Measurements from ENCODE around the gene FARP1. TPM values are rescaled to one million over a fixed set of nuclear protein-coding genes. Genes with fewer than 3 reads are reported as not detected.

FARP1 gene
- total RNA-seq, 4 donors from 2014 or later = 11.0 to 27.2 (median 13.6) TPM

DNA sequence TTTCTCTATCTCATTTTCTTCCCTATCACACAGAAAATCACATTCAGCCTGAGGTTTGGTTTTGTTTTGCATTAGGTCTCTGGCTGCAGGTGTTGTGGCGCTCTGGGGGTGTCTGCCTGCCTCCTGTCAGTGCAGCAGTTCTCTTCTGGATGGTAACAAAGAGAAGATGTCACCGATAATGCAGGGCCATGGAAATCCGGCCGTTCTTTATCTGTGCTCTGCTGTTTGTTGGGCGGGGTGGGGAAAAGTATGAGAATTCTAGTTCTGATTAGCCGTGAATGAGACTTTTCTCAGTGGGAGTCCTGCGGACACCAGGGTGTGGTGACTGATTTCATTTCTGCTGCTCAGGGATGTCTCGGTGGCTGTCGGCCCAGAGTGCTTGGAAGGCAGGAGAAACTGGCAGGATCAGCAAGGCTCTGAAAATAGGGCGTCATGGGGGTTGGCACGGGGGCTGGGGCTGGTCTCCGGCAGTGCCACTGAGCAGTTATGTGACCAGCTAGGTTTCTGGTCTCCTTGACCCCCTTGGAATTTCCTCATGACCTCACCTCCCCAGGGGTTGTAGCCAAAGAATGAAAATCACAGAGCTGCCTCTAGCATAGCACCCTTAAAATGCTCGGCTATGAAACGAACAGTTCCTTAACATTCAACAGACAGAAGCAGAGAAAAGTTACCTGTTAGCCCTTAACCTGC is 29.2 kb downstream of the FARP1 start:
- Histone ChIP-seq H3K27ac (peak overlapping the region; percentile 80), H3K4me3 (peak overlapping the region; percentile 7), H3K27me3 (no peaks in the 10 kb centered on the region), H3K4me1 (peaks cover 30% of the 10 kb centered on the region), H3K36me3 (no peaks in the 10 kb centered on the region), H3K9me3 (no peaks in the 10 kb centered on the region)
- 16% methylated on average over 14 of the region's 14 CpGs for WGBS
- DNase-seq (ENCODE audit: low spot score in 2 of 2) = peak in 1 of 2 donors; percentile 68
- TF ChIP-seq, protein P1, sequence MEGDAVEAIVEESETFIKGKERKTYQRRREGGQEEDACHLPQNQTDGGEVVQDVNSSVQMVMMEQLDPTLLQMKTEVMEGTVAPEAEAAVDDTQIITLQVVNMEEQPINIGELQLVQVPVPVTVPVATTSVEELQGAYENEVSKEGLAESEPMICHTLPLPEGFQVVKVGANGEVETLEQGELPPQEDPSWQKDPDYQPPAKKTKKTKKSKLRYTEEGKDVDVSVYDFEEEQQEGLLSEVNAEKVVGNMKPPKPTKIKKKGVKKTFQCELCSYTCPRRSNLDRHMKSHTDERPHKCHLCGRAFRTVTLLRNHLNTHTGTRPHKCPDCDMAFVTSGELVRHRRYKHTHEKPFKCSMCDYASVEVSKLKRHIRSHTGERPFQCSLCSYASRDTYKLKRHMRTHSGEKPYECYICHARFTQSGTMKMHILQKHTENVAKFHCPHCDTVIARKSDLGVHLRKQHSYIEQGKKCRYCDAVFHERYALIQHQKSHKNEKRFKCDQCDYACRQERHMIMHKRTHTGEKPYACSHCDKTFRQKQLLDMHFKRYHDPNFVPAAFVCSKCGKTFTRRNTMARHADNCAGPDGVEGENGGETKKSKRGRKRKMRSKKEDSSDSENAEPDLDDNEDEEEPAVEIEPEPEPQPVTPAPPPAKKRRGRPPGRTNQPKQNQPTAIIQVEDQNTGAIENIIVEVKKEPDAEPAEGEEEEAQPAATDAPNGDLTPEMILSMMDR (IDR thresholded peaks at IDR 0.05) = no peak
- TF ChIP-seq POLR2AphosphoS5 (IDR thresholded peaks at IDR 0.05) (no peak), EP300 (IDR thresholded peaks at IDR 0.05) (no peak), POLR2A (IDR thresholded peaks at IDR 0.05) (no peak)

- H3K36me3 ChIP-seq = no peaks in the 10 kb centered on the region
- no peak overlapping the region for H3K4me3 ChIP-seq
- DNase-seq (ENCODE audit: low spot score in 2 of 2) = no peak
- H3K27ac ChIP-seq = peak overlapping the region; percentile 80
- WGBS = 27% methylated on average over 7 of the region's 7 CpGs
- no peaks in the 10 kb centered on the region for H3K9me3 ChIP-seq
- TF ChIP-seq POLR2A (IDR thresholded peaks at IDR 0.05) = no peak
- TF ChIP-seq EP300 (IDR thresholded peaks at IDR 0.05) = no peak
- no peak for TF ChIP-seq POLR2AphosphoS5 (IDR thresholded peaks at IDR 0.05)
- TF ChIP-seq, protein P1 (IDR thresholded peaks at IDR 0.05) = no peak
- no peaks in the 10 kb centered on the region for H3K27me3 ChIP-seq
- peaks cover 30% of the 10 kb centered on the region for H3K4me1 ChIP-seq
Measured at GRCh38 chr13:98172590-98173422, 29.9 kb downstream of the FARP1 start.

- TF ChIP-seq EP300 (IDR thresholded peaks at IDR 0.05) = no peak
- TF ChIP-seq POLR2AphosphoS5 (IDR thresholded peaks at IDR 0.05) = no peak
- TF ChIP-seq, protein P1 (IDR thresholded peaks at IDR 0.05) = no peak
- TF ChIP-seq POLR2A (IDR thresholded peaks at IDR 0.05) = no peak
- DNase-seq (ENCODE audit: low spot score in 2 of 2) = peak in 1 of 2 donors; percentile 68
- no peaks in the 10 kb centered on the region for H3K36me3 ChIP-seq
- peak overlapping the region; percentile 80 for H3K27ac ChIP-seq
- 43% methylated on average over 9 of the region's 9 CpGs for WGBS
- no peak overlapping the region for H3K4me3 ChIP-seq
- peaks cover 30% of the 10 kb centered on the region for H3K4me1 ChIP-seq
- H3K27me3 ChIP-seq = no peaks in the 10 kb centered on the region
- no peaks in the 10 kb centered on the region for H3K9me3 ChIP-seq
Measured at GRCh38 chr13:98173431-98174152, 30.7 kb downstream of the FARP1 start.

- no peak overlapping the region for H3K4me3 ChIP-seq
- no peaks in the 10 kb centered on the region for H3K27me3 ChIP-seq
- no peak for DNase-seq (ENCODE audit: low spot score in 2 of 2)
- peaks cover 30% of the 10 kb centered on the region for H3K4me1 ChIP-seq
- no peaks in the 10 kb centered on the region for H3K36me3 ChIP-seq
- no peaks in the 10 kb centered on the region for H3K9me3 ChIP-seq
- 64% methylated on average over 7 of the region's 7 CpGs for WGBS
- H3K27ac ChIP-seq = peak overlapping the region; percentile 80
- TF ChIP-seq EP300 (IDR thresholded peaks at IDR 0.05) (no peak), POLR2A (IDR thresholded peaks at IDR 0.05) (no peak), POLR2AphosphoS5 (IDR thresholded peaks at IDR 0.05) (no peak)
- TF ChIP-seq, protein P1 (IDR thresholded peaks at IDR 0.05) = no peak
Measured at GRCh38 chr13:98174307-98174706, 31.4 kb downstream of the FARP1 start.

Measured in suprapubic skin (tissue), 4 donors.